T-helper 1 cell treated with Interleukin-12 subunit alpha and Interleukin-12 subunit beta and Interleukin-4 antibody, amounts not matched to agents 30 ng/mL and 1 ng/mL, for 36 hours (primary cell): ENCODE data around the gene TACR1. TPM values are rescaled to one million over a fixed set of nuclear protein-coding genes. Genes with fewer than 3 reads are reported as not detected.
"Not testable (repeated sequence)": the region's sequence is repeated elsewhere in the genome, so short reads cannot be mapped to it uniquely, and the experiment has no call there.

Experiments
- intact Hi-C: fragments of 100-400 bp; cut with micrococcal nuclease; formaldehyde crosslinking; loops from one replicate; pipeline ENCODE4 v1.15.1; 2024
- total RNA-seq: library from RNA; stranded (reverse); gene quantifications from 2 replicates; pipeline ENCODE4 v1.2.3, GENCODE V29; 2022

TACR1 gene
- total RNA-seq, 1 donor from 2014 or later, result not detected

- intact Hi-C loops, result no loop called here
Observed at GRCh38 chr2:75146606-75147332, 52.6 kb downstream of the TACR1 start.

- intact Hi-C loops, result not testable (repeated sequence)
Observed at GRCh38 chr2:75146221-75146605, 53.1 kb downstream of the TACR1 start.

- intact Hi-C loops, result no loop called here
Observed at GRCh38 chr2:75142081-75142480, 57.2 kb downstream of the TACR1 start.

GRCh38 chr2:75140288-75140687 lies 59.0 kb downstream of the TACR1 start:
- intact Hi-C loops, result no loop called here

GRCh38 chr2:75139171-75139570 lies 60.1 kb downstream of the TACR1 start:
- intact Hi-C loops, result no loop called here

DNA sequence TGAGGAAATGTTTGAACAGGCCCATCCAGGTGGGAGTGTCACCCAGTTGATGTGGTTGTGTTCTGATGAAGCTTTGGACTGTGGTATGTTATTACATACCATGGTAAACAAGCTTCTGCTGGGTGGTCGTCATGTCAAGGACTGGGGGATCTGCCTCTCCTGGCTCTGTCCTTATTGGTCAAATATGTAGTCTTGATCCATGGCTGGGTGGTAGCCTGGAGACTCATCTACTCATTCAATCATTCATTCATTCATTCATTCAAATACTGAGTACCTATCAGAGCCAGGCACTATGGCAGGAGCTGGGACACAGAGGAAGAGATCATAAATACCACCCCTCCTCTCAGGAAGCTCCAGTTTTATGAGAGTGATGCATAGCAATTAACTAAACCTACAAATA lies 60.8 kb downstream of the TACR1 start:
- intact Hi-C loops, result no loop called here

DNA sequence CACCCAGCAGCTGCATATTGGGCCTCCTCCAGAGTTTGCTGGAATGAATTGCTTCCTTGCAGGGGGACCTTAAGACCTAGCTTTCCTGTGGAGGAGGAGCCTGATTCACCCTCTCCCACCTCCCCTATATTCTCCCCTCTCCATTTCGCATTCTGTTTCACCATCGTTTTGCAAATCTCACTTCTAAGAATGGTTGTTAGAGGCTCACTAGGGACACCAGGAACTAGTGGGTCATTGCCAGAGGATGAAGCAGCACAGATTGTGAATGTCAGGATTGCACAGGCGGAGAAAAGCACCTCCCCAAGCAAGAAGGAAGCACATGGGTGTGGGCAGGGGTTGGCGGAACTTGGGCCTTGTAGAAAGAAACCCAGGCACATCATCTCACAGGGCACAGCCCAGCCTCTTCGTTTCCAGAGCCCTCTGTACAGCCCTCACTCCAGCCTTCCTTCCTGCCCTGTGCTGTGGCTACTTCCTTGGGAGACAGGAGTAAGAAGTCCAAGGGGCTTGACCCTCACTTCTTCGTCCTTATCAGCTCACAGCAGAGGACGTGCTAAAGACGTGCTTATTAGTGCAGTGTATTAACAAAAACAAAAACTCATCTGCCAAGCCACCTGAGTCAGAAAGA lies 63.4 kb downstream of the TACR1 start:
- intact Hi-C loops, result no loop called here

DNA sequence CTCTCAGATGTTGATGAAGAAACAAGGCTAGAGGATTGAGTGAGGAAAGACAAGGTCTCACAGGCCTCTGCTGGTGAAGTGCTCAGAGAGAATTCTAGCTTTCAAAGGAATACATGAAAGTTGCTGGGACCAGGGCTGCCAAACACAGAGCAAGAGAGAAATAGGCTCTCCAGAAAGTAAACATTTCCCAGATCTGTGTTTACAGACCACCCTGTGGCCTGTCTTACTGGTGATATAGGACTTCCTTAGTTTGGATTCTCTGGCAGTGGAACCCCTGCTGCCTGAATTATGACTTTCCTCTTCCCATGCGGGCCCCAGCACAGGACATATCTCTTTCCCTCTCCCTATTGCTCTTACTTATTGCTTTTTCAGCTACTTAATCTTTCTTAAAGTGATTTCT lies 64.5 kb downstream of the TACR1 start:
- intact Hi-C loops, result no loop called here

DNA sequence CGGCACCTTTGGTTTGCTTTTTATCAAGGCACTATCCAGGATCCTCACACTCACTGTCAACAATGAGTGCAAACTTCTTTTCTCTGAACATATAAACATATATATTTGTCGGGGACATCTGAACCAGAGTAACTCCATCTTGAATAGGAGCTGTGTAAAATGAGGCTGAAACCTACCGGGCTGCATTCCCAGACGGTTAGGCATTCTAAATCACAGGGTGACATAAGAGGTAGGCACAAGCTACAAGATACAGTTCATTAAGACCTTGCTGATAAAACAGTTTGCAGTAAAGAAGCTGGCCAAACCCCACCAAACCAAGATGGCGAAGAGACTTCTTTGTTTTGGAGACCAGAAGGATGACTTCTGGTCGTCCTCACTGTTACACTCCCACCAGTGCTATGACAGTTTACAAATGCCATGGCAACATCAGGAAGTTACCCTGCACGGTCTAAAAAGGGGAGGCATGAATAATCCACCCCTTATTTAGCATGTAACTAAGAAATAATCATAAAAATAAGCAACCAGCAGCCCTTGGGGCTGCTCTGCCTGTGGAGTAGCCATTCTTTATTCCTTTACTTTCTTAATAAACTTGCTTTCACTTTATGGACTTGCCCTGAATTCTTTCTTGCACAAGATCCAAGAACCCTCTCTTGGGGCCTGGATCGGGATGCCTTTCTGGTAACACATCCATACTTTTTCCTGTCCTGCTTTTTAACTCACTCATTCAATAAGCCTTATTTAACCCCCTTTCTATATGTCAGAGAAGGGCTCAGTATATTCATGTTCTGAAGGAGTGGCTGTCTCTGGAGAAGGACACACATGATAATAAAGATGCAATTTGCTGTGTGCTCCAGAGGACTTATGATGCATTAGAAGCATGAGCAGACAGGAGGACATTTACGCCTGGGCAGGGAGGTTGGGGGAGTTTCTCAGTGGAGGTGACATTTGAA lies 65.4 kb downstream of the TACR1 start:
- intact Hi-C loops, result no loop called here

DNA sequence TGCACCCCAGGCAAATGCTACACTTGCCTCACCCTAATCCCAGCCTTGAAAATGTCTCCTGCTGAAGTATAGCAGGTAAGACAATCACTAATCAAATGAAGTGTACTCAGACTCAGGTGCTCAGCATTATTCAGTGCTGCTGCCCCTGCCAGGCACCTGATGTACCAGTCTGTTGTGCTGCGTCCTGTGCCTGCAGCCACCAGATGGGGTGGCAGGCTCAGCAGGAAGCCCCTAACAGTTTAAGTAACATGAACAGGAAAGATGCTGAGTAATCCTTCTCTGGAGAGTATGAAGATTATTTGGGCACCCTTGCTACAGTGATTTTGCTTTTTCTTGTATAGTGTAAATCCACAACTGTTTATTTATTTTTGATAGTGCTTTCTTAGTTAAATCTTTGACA lies 69.1 kb downstream of the TACR1 start:
- intact Hi-C loops, result no loop called here

DNA sequence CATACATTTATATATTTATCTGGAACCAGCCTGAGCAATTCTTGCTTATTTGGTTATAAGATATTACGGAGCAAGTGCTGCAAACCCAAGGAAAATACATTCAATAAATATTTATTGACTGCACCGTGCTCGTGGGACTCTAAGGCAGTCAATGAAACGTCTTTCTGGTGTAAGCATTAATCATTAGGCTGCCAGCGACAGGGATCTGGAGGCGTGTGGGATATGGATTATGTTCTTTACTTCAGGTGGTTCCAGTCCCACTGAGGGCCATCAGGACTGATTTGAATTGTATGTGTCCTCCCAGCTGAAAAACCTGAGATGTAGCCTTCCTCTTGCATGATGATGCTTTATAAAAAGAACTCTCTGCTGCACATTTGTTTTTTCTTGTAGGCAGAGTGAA lies 75.4 kb downstream of the TACR1 start:
- intact Hi-C loops, result no loop called here

DNA sequence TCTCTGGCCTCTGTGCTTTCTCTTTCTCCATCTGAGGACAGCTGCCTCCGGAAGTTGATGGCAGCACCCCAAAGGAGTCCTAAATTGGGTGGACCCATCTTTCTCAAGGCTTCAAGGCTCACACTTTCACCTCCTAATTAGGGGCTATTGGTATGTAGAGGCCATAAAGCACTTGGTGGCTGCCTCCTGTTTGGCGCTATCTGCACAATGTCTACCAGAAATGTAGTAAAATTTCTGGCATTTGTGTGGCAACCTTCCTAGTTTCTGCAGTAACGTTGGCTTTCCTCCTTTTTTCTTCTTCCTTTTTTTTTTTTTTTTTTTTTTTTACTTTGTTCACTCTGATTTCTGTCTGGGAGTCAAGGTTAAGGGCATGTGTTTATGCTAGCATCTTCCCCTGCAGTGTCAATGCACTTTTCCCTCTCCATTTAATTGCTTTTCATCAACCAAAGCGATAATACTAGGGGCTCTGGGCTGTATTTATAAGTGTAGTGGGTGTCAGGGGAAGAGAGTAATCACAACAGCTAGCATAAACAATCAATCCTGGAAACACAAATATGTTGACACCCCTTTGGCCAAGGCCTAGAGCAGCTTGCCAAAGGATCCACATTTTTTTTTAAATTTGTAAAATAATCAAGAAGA lies 86.0 kb downstream of the TACR1 start:
- intact Hi-C loops, result no loop called here

DNA sequence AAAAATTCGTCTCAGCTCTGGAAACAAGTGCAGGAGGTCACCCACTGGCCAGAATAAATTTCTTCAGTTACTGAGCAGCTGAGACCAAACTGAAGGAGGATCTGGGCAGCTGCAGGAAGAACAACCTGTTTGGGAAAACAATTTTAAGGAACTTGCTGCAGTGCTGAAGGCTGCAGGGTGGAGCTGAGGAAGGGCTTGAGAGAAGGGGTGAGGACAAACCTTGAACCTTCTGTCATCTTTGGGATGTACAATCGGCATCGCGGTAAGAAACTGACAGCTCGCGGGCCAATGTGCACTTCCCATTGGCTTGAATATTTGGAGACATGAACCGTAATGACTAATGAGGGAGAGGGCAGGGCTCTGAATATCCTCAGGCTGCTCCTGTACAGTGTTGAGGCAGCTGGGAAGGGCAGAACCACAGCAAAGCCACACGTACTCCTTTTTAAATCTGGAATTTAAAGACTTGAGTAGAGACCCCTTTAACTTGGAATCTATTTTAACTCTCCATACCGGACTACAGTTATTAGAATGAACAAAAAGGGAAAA lies 90.3 kb downstream of the TACR1 start:
- intact Hi-C loops, result no loop called here

GRCh38 chr2:75102011-75102410 lies 97.3 kb downstream of the TACR1 start:
- intact Hi-C loops, result no loop called here

DNA sequence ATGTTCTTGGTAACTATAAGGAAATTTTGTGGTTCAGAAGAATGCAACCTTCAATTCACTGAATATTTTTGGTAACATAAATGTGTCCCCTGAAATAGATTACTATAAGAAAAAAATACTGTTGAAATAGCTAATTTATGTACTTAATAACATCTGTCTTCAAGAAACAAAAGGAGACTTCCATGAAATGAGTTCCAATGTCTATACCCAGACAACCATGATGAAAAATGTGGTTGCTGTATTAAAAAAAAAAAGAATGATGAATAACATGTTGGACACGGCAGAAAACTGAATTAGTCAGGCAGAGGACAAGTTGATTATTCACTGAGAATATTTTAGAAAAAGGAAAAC lies 98.5 kb downstream of the TACR1 start:
- intact Hi-C loops, result no loop called here

- intact Hi-C loops, result no loop called here
Observed at GRCh38 chr2:75100011-75100800, 99.1 kb downstream of the TACR1 start.

- intact Hi-C loops, result no loop called here
Observed at GRCh38 chr2:75099521-75099922, 99.8 kb downstream of the TACR1 start.

DNA sequence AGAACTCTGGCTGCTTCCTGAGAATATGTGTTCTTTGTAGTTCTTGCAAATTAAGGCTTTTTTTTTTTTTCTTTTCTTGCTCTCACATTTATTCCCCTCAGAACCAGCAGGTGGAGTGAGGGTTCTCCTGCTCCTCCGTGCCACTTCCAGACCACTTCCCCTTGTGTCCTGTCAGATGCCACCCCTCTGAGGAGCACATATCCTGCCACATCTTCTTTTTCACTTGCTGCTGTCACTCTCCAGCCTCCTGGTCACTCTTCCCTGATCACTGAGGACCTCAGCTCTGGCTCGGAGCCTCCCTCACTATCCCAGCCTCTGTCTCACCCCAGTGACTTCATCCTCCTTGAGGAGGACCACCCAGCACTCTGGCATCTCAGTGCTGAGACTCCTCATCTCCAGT lies 100.5 kb downstream of the TACR1 start:
- intact Hi-C loops, result no loop called here

- intact Hi-C loops, result no loop called here
Observed at GRCh38 chr2:75097831-75098230, 101.5 kb downstream of the TACR1 start.

- intact Hi-C loops, result no loop called here
Observed at GRCh38 chr2:75094405-75094804, 104.9 kb downstream of the TACR1 start.
